Measurements from ENCODE around the gene BANF2. TPM values are rescaled to one million over a fixed set of nuclear protein-coding genes. Genes with fewer than 3 reads are reported as not detected.

Gene BANF2
- total RNA-seq, 6 experiments from 2014 or later = not detected

GRCh38 chr20:17680836-17681725, 18.7 kb upstream of the BANF2 start:
- peak; percentile 52 for DNase-seq
- H3K9me3 Mint-ChIP-seq = no peaks in the 10 kb centered on the region
- H3K27me3 Mint-ChIP-seq (ENCODE audit: insufficient read depth) = peaks cover 17% of the 10 kb centered on the region
- peaks cover 55% of the 10 kb centered on the region for H3K4me1 Mint-ChIP-seq (ENCODE audit: low read depth)
- peak; percentile 72 for TF ChIP-seq CTCF (IDR thresholded peaks at IDR 0.05)
- H3K4me3 Mint-ChIP-seq = peak overlapping the region; percentile 94
- H3K27ac Mint-ChIP-seq = peak overlapping the region; percentile 95
- peaks cover 29% of the 10 kb centered on the region for H3K36me3 Mint-ChIP-seq (ENCODE audit: low read depth)

DNA sequence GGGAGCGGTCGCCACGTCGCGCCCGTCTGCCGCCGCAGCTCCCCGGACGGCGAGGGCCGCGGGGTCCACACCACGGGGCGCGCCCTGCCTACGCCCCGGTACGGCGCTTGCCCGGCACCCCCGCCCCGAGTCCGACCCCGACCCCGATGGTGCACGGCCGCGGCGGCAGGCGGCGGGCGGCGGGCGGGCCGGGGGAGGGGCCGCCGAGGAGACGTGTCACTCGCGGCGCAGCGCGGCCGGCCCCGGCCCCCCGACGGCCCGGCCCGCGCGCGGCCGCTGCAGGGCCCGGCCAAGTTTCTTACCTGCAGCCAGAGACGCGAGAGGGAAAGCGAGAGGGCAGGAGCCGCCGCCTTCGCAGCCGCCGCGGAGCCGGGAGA, 18.1 kb upstream of the BANF2 start:
- Mint-ChIP-seq H3K9me3 (peaks cover under 1% of the 10 kb centered on the region; the same call in 1 of the 2 replicates), H3K27ac (peak overlapping the region; percentile 86), H3K4me1 (ENCODE audit: low read depth) (peaks cover 48% of the 10 kb centered on the region), H3K36me3 (ENCODE audit: low read depth) (peaks cover 27% of the 10 kb centered on the region), H3K27me3 (ENCODE audit: insufficient read depth) (peaks cover 22% of the 10 kb centered on the region), H3K4me3 (peak overlapping the region; percentile 81)
- DNase-seq = no peak
- no peak for TF ChIP-seq CTCF (IDR thresholded peaks at IDR 0.05)

- Mint-ChIP-seq H3K27ac (peak within 1 kb of the TSS; percentile 86), H3K36me3 (ENCODE audit: low read depth) (peaks cover 28% of the 10 kb centered on the region), H3K27me3 (ENCODE audit: insufficient read depth) (peaks cover 27% of the 10 kb centered on the region), H3K4me1 (ENCODE audit: low read depth) (peaks cover 42% of the 10 kb centered on the region), H3K9me3 (peaks cover 4% of the 10 kb centered on the region; the same call in 1 of the 2 replicates), H3K4me3 (peak within 1 kb of the TSS; percentile 81)
- DNase-seq = peak; percentile 98
- peak; percentile 89 for TF ChIP-seq CTCF (IDR thresholded peaks at IDR 0.05)
Measured at GRCh38 chr20:17682103-17682888, 17.5 kb upstream of the BANF2 start, which contains the start of gene RRBP1. TSS of gene RRBP1 (minus strand) at chr20:17682242. CDS start at chr20:17660507, 21,735 bp downstream.

GRCh38 chr20:17682889-17683198, 16.9 kb upstream of the BANF2 start:
- peaks cover 28% of the 10 kb centered on the region for H3K36me3 Mint-ChIP-seq (ENCODE audit: low read depth)
- H3K27me3 Mint-ChIP-seq (ENCODE audit: insufficient read depth) = peaks cover 32% of the 10 kb centered on the region
- no peak for DNase-seq
- TF ChIP-seq CTCF (IDR thresholded peaks at IDR 0.05) = peak; percentile 38
- H3K4me1 Mint-ChIP-seq (ENCODE audit: low read depth) = peaks cover 37% of the 10 kb centered on the region
- H3K27ac Mint-ChIP-seq = no peak overlapping the region
- peaks cover 4% of the 10 kb centered on the region; the same call in 1 of the 2 replicates for H3K9me3 Mint-ChIP-seq
- H3K4me3 Mint-ChIP-seq = peak overlapping the region; percentile 80

GRCh38 chr20:17683218-17684076, 16.3 kb upstream of the BANF2 start:
- no peak for TF ChIP-seq CTCF (IDR thresholded peaks at IDR 0.05)
- DNase-seq = no peak
- H3K27me3 Mint-ChIP-seq (ENCODE audit: insufficient read depth) = peaks cover 33% of the 10 kb centered on the region
- H3K27ac Mint-ChIP-seq = no peak overlapping the region
- peaks cover 4% of the 10 kb centered on the region; the same call in 1 of the 2 replicates for H3K9me3 Mint-ChIP-seq
- peaks cover 23% of the 10 kb centered on the region for H3K36me3 Mint-ChIP-seq (ENCODE audit: low read depth)
- H3K4me1 Mint-ChIP-seq (ENCODE audit: low read depth) = peaks cover 32% of the 10 kb centered on the region
- H3K4me3 Mint-ChIP-seq = peak overlapping the region; percentile 80; the same call in 1 of the 2 replicates
